GM03348 (cell line): ENCODE measurements around the gene MAP7D1.
"Not testable (repeated sequence)": the region's sequence is repeated elsewhere in the genome, so short reads cannot be mapped to it uniquely, and the experiment has no call there.

Experiments
- DNase-seq: peaks from one replicate; pipeline ENCODE4 v3.0.0; 2012; ENCODE audit warnings: low spot score

The MAP7D1 gene

GRCh38 chr1:36203554-36204346 lies 47.8 kb downstream of the MAP7D1 start:
- DNase-seq: peak; percentile 36

- no peak for DNase-seq
Observed at GRCh38 chr1:36204347-36204909, 48.5 kb downstream of the MAP7D1 start.

- no peak for DNase-seq
Observed at GRCh38 chr1:36206323-36206858, 50.4 kb downstream of the MAP7D1 start.

DNA sequence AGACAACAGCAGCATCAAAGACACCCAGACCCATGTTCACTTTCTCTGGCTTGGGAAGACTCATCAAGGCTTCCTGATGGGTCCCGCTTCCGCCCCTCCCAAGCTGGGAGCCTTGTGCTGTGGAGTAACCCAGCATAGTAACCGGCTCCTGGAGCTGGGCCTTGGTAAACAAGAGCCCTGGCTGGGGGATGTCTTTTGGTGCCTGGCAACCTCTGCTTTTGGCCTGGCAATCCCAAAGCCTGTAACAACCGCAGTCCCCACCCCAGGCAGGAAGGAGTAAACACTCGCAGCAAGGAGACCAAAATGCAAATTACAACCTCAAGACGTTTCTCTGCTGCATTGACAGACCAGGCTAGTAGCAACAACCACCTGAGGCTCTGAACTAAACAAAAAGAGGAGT lies 51.4 kb downstream of the MAP7D1 start:
- DNase-seq: peak; percentile 49

GRCh38 chr1:36208978-36209703 lies 53.2 kb downstream of the MAP7D1 start:
- DNase-seq: no peak

- DNase-seq: no peak
Observed at GRCh38 chr1:36211307-36211706, 55.3 kb downstream of the MAP7D1 start.

- no peak for DNase-seq
Observed at GRCh38 chr1:36211841-36212240, 55.9 kb downstream of the MAP7D1 start.

DNA sequence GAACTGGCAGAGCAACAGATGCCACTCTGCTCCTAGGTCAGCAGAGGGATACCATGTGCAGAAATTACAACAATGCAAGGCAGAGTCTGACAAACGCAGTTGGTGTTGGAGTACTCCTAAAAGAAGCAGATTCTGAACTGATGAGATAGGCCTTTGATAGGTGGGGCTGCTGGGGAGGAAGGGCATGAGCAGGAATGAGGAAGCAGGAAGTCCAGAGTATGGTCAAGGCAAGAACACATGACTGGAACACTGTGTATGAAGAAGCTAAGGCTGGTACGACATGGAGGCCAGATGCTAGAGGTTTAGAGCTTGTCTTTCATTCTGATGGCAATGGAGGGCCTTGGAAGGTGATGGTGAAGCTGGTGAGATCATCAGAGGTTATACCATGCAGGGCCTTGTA lies 56.8 kb downstream of the MAP7D1 start:
- DNase-seq: no peak

- DNase-seq: peak; percentile 23
Observed at GRCh38 chr1:36217670-36218069, 61.7 kb downstream of the MAP7D1 start.

DNA sequence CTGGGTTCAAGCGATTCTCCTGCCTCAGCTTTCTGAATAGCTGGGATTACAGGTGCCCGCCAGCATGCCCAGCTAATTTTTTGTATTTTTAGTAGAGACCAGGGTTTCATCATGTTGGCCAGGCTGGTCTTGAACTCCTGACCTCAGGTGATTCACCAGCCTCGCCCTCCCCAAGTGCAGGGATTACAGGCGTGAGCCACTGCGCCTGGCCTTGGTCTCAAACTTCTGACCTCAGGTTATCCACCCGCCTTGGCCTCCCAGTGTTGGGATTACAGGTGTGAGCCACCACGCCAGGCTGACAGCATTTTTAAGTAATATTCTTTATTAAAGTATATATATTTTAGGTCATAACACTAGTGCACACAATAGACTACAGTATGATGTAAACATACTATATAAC lies 65.9 kb downstream of the MAP7D1 start:
- not testable (repeated sequence) for DNase-seq

DNA sequence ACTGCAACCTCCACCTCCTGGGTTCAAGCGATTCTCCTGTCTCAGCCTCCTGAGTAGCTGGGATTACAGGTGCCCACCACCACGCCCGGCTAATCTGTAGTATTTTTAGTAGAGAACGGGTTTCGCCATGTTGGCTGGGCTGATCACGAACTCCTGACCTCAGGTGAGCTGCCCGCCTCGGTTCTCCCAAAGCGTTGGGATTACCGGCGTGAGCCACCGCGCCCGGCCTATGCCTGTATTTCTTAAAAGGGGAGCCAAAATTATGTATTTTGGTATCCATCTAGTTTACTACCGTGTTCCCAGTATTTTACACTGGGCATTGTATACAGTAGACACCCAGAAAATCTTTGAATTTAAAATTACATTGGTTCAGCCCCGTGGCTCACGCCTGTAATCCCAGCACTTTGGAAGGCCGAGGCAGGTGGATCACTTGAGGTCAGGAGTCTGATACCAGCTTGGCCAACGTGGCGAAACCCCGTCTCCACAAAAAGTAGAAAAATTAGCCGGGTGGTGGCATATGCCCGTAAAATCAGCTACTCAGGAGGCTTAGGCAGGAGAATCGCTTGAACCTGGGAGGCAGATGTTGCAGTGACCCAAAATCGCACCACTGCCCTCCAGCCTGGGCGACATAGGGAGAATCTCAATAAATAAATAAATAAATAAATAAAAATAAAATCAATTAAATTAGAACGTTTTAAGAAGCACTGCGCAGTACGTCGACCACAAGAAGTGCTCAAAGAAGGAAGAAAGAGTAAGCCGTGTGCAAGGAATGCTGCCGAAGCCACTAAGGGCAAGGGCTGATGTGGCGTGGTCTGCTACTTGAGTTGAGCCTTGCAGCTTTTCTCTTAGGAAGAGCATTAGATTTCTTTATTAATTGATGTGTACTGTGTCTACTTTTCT lies 66.8 kb downstream of the MAP7D1 start:
- no peak for DNase-seq

DNA sequence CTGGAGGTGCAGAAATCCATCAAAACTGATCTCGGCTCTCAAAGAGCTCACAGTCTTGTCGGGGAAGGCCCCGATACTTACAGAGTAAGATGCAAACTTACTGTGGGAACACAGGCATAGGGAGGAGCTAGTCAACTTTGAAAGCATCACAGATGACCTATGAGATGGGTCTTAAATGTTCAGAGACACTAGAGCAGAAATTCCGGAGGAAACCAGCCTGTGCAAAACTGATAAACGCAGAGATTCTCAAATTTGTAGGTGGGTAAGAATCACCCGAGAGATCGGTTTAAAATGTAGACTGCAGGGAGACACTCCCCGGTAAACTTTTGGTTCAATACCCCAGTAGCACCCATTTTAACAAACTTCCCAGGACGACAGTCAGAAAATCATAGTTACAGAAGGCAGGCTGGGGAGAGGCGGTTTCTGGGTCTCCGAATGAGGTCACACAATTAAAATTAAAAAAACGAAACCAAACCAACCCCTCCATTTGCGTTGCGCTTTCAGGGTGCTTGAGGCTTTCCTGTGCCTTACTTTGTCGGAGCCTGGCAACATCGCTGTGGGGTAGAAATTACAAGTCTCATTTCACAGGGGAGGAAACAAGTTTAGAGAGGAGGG lies 67.5 kb downstream of the MAP7D1 start:
- DNase-seq: peak; percentile 47

DNA sequence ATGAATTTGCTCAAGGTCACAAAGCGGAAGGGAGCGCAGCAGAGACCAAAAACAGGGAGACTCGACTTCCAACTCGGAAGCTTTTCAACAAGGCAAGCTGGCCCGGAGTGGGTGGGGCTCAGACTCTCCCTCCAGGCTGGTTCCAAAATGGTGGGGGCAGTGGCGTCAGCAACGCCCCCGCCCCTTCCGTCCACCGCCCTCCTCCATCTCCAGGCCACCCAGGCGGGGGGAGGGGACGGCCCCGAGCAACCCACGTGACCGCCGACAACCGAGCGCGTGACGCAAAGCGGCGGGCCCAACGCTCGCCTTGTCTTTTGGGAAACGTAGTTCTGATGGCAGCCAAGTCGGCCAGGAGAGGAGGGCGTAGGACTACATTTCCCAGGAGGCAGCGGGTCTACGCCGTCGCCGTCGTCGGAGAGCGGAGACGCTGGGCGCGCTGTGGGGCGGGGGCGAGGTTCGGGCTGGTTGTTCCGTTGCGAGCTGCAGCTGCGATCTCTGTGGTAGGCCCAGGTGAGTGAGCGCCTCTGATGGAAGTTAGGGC lies 68.1 kb downstream of the MAP7D1 start, which contains the start of gene THRAP3:
TSS of gene THRAP3 (plus strand) at position 448 of the 541 bp plus-strand sequence. CDS start 58,121 bp downstream, outside the sequence.
- DNase-seq: peak; percentile 97

DNA sequence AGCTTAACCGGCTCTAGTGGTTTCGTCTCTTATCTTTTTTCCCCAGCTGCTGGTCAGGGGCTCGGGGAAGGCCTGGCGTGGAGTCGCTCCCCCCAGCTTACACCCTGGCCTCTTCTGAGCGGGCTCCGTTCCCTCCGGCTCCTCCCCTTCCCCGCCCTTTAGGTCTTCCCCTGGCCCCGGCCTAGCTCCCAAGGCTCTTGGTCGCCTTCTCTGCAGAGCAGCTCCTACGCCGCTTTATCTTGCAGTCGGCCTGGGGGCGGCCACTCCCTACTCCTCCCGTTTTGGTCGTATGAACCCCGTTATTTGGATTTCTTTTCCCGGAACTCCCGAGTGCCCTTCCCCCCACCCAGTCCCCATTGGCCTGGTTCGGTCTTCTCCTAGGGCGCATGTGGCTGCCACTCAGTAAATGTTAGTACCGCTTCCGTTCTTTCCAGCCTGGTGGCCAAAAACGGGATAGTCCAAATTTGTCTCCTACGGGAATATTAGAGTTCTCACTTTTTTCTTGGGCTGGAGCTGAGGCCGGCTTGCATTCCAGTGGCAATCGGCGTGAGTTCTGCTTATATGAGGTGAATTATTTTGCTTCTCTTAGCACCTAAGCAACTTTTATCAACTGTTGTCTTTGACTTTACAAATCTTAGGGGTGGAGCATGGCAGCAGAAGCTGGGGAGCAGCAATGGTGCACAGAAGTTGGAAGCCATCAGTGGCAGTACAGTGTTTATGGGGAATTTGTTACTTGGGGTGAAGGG lies 68.8 kb downstream of the MAP7D1 start:
- DNase-seq: peak; percentile 87

- DNase-seq: no peak
Observed at GRCh38 chr1:36225283-36225899, 69.4 kb downstream of the MAP7D1 start.

GRCh38 chr1:36230279-36230678 lies 74.3 kb downstream of the MAP7D1 start:
- not testable (repeated sequence) for DNase-seq
